GM23338 (cell line): ENCODE results near the gene PEAR1. TPM values are rescaled to one million over a fixed set of nuclear protein-coding genes. Genes with fewer than 3 reads are reported as not detected.

Experiments used
- ATAC-seq: fragments of 200-7000 bp; cut with Tn5 transposase; 3 replicates; pipeline ENCODE4 v1.9.1; 2020
- DNase-seq: peaks from one replicate; pipeline ENCODE4 v3.0.0-alpha.2; 2015; ENCODE audit warnings: low spot score
- H2AFZ ChIP-seq: fragments of 200-600 bp; sonication (generic); 2 replicates; pipeline ENCODE4 v1.8.0; 2016; ENCODE audit warnings: antibody characterized with exemption, mild to moderate bottlenecking, moderate library complexity
- H3F3A ChIP-seq: fragments of 200-600 bp; sonication (generic); replicated peaks from 2 replicates; pipeline ENCODE4 v1.8.0; 2017; ENCODE audit warnings: antibody characterized with exemption, mixed run types, low read depth
- H3K27ac ChIP-seq: fragments of 200-600 bp; sonication (generic); 2 replicates; pipeline ENCODE4 v1.6.1; 2016; ENCODE audit warnings: low read depth
- H3K27me3 ChIP-seq: fragments of 200-600 bp; sonication (generic); 2 replicates; pipeline ENCODE4 v1.8.0; 2016; ENCODE audit warnings: mild to moderate bottlenecking, mixed run types, moderate library complexity; ENCODE audit not compliant: insufficient read depth
- H3K36me3 ChIP-seq: fragments of 200-600 bp; sonication (generic); 2 replicates; pipeline ENCODE4 v1.8.0; 2016; ENCODE audit warnings: mild to moderate bottlenecking; ENCODE audit not compliant: insufficient read depth
- H3K4me1 ChIP-seq: fragments of 200-600 bp; sonication (generic); 2 replicates; pipeline ENCODE4 v1.8.0; 2016; ENCODE audit warnings: mild to moderate bottlenecking, moderate library complexity; ENCODE audit not compliant: insufficient read depth
- H3K4me2 ChIP-seq: fragments of 200-600 bp; sonication (generic); 2 replicates; pipeline ENCODE4 v1.7.1; 2017; ENCODE audit warnings: mixed run types
- H3K4me3 ChIP-seq: fragments of 200-600 bp; sonication (generic); 2 replicates; pipeline ENCODE4 v1.6.1; 2016; ENCODE audit warnings: mixed run types
- H3K79me2 ChIP-seq: fragments of 200-600 bp; sonication (generic); replicated peaks from 2 replicates; pipeline ENCODE4 v1.8.0; 2017; ENCODE audit warnings: mild to moderate bottlenecking; ENCODE audit not compliant: insufficient read depth
- H3K9me2 ChIP-seq: fragments of 200-600 bp; sonication (generic); 2 replicates; pipeline ENCODE4 v1.8.0; 2017; ENCODE audit not compliant: insufficient read depth
- H4K20me1 ChIP-seq: fragments of 200-600 bp; sonication (generic); replicated peaks from 2 replicates; pipeline ENCODE4 v1.8.0; 2017; ENCODE audit warnings: mild to moderate bottlenecking; ENCODE audit not compliant: insufficient read depth
- H3K27ac Mint-ChIP-seq: 2 replicates; pipeline ENCODE4 v1.8.0; 2020; ENCODE audit warnings: inconsistent platforms, mild to moderate bottlenecking, moderate library complexity, mixed read lengths
- H3K27me3 Mint-ChIP-seq: 3 replicates; pipeline ENCODE4 v1.8.0; 2022; ENCODE audit warnings: low read depth, mild to moderate bottlenecking, moderate library complexity, mixed read lengths, inconsistent platforms; ENCODE audit not compliant: insufficient read depth, poor library complexity
- H3K36me3 Mint-ChIP-seq: 3 replicates; pipeline ENCODE4 v1.8.0; 2021; ENCODE audit warnings: low read depth, mild to moderate bottlenecking, inconsistent platforms, moderate library complexity, mixed read lengths
- H3K4me1 Mint-ChIP-seq: 3 replicates; pipeline ENCODE4 v1.8.0; 2020; ENCODE audit warnings: mild to moderate bottlenecking, inconsistent platforms, mixed read lengths
- H3K4me3 Mint-ChIP-seq: 3 replicates; pipeline ENCODE4 v1.8.0; 2021; ENCODE audit warnings: moderate library complexity, mild to moderate bottlenecking, inconsistent platforms, mixed read lengths
- H3K9me3 Mint-ChIP-seq: 3 replicates; pipeline ENCODE4 v1.8.0; 2020; ENCODE audit warnings: moderate library complexity, mild to moderate bottlenecking, inconsistent platforms, mixed read lengths
- CTCF ChIP-seq, 2 experiments: fragments of 200-600 bp in 1 of 2; sonication (generic) in 1 of 2; conservative IDR thresholded peaks; 2 replicates each; pipeline versions ENCODE4 v1.5.1 to v1.6.1; 2016 to 2017; ENCODE audit warnings: antibody characterized with exemption in 2 of 2, low read depth in 2 of 2, mild to moderate bottlenecking in 2 of 2, moderate library complexity in 1 of 2
- ETS1 ChIP-seq: IDR thresholded peaks from 2 replicates; pipeline ENCODE4 v1.6.1; 2016; ENCODE audit warnings: antibody characterized with exemption
- EZH2 ChIP-seq: fragments of 200-600 bp; sonication (generic); IDR thresholded peaks from one replicate; pipeline ENCODE4 v1.8.0; 2017; ENCODE audit warnings: antibody characterized with exemption, mild to moderate bottlenecking, low read depth; ENCODE audit not compliant: unreplicated experiment
- EZH2phosphoT487 ChIP-seq: fragments of 200-600 bp; sonication (generic); IDR thresholded peaks from one replicate; pipeline ENCODE4 v1.8.1; 2018; ENCODE audit warnings: antibody characterized with exemption; ENCODE audit not compliant: unreplicated experiment
- JUNB ChIP-seq: IDR thresholded peaks from one replicate; pipeline ENCODE4 v1.6.1; 2016; ENCODE audit warnings: antibody characterized with exemption; ENCODE audit not compliant: unreplicated experiment
- NANOG ChIP-seq: IDR thresholded peaks from 2 replicates; pipeline ENCODE4 v1.6.1; 2016; ENCODE audit warnings: antibody characterized with exemption, borderline replicate concordance
- REST ChIP-seq: IDR thresholded peaks from one replicate; pipeline ENCODE4 v1.6.1; 2018; ENCODE audit warnings: antibody characterized with exemption; ENCODE audit not compliant: unreplicated experiment
- STAT1 ChIP-seq: IDR thresholded peaks from one replicate; pipeline ENCODE4 v1.6.1; 2016; ENCODE audit warnings: antibody characterized with exemption; ENCODE audit not compliant: unreplicated experiment
- ZNF114 ChIP-seq: fragments of 250-450 bp; sonication (Bioruptor Pico); IDR thresholded peaks from 2 replicates; pipeline ENCODE4 v1.5.0; 2020; ENCODE audit warnings: mild to moderate bottlenecking, moderate library complexity
- ZNF331 ChIP-seq: fragments of 250-450 bp; sonication (Bioruptor Pico); IDR thresholded peaks from 2 replicates; pipeline ENCODE4 v1.5.0; 2020; ENCODE audit warnings: low read depth, mild to moderate bottlenecking, moderate library complexity
- polyA plus RNA-seq: library from polyadenylated mRNA; unstranded; fragments of >200 nt; fragmentation: Nextera tagmentation; extraction: Ambion mirVana; gene quantifications from 2 replicates; pipeline ENCODE4 v1.2.1, GENCODE V29; 2016
- total RNA-seq: library from RNA; depleted of rRNA; stranded (reverse); fragments of >200 nt; shearing (Covaris generic); gene quantifications from 2 replicates; pipeline ENCODE4 v1.2.3, GENCODE V29; 2014

Gene PEAR1
- total and polyA plus RNA-seq, 2 experiments from 2014 or later: 0.28 to 0.47 TPM

DNA sequence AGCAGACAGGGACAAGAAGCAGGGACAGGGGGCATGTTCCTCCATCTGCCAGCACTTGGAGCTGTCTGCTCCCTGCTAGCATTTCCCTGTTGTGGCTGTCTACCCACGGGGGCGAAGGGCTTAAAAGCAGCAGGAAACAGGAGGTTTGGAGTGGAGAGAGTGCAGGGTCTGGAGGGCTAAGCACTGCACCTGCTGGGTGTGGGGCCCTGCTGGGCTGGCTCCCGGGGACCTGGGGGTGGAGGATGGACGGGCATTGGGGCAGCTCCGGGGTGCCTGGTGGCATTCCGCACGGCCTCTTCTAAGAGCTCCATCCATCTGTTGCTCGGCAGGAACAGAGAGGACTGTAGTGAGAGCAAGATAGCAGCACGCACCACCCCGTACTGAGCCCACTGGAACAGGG is 48.2 kb downstream of the PEAR1 start:
- Mint-ChIP-seq H3K27ac (no peak overlapping the region), H3K9me3 (no peaks in the 10 kb centered on the region), H3K4me1 (peaks cover 3% of the 10 kb centered on the region; the same call in 1 of the 3 replicates), H3K36me3 (peaks cover 65% of the 10 kb centered on the region), H3K27me3 (peaks cover 18% of the 10 kb centered on the region), H3K4me3 (no peak overlapping the region)
- Histone ChIP-seq H2AFZ (no peak overlapping the region), H3K9me2 (no peaks in the 10 kb centered on the region), H3K79me2 (no peaks in the 10 kb centered on the region), H3K27me3 (no peaks in the 10 kb centered on the region), H3F3A (no peaks in the 10 kb centered on the region), H3K4me2 (no peak overlapping the region), H3K4me3 (no peak overlapping the region), H3K4me1 (no peaks in the 10 kb centered on the region), H3K27ac (no peak overlapping the region), H3K36me3 (peaks cover 6% of the 10 kb centered on the region), H4K20me1 (no peaks in the 10 kb centered on the region; the same call in 1 of the 2 replicates)
- DNase-seq (no peak), ATAC-seq (no peak)
- TF ChIP-seq JUNB: no peak
- TF ChIP-seq STAT1: no peak
- TF ChIP-seq ZNF114 (CRISPR knock-in tag): no peak
- TF ChIP-seq CTCF (conservative IDR thresholded peaks at IDR 0.05; ENCODE audit: low read depth in 2 of 2): no peak
- no peak for TF ChIP-seq ZNF331
- TF ChIP-seq NANOG: no peak

- no peak for ATAC-seq
- Mint-ChIP-seq H3K27me3 (peaks cover 18% of the 10 kb centered on the region), H3K4me1 (peaks cover 3% of the 10 kb centered on the region; the same call in 1 of the 3 replicates), H3K27ac (no peak overlapping the region), H3K9me3 (no peaks in the 10 kb centered on the region), H3K4me3 (no peak overlapping the region), H3K36me3 (peaks cover 66% of the 10 kb centered on the region)
- Histone ChIP-seq H3K9me2 (no peaks in the 10 kb centered on the region), H3K4me3 (no peak overlapping the region), H4K20me1 (no peaks in the 10 kb centered on the region; the same call in 1 of the 2 replicates), H3F3A (no peaks in the 10 kb centered on the region), H3K36me3 (peaks cover 6% of the 10 kb centered on the region), H3K79me2 (no peaks in the 10 kb centered on the region), H3K4me1 (no peaks in the 10 kb centered on the region), H3K27me3 (no peaks in the 10 kb centered on the region), H2AFZ (no peak overlapping the region), H3K27ac (no peak overlapping the region), H3K4me2 (no peak overlapping the region)
- no peak for DNase-seq
- TF ChIP-seq EZH2 (no peak), EZH2phosphoT487 (no peak), REST (no peak), CTCF (conservative IDR thresholded peaks at IDR 0.05; ENCODE audit: low read depth in 2 of 2) (no peak), ZNF331 (no peak), ETS1 (no peak), ZNF114 (CRISPR knock-in tag) (no peak)
Measured at GRCh38 chr1:156942176-156942575, 48.7 kb downstream of the PEAR1 start.
